Neuronal stem cell (in vitro differentiated cells): Measurements from ENCODE around the gene PTPN6.
A peak's percentile ranks its signal among the peaks of the same experiment; 100 is the strongest.

Source experiments
- DNase-seq: peaks from one replicate; pipeline ENCODE4 v3.0.0-alpha.2; 2013; ENCODE audit warnings: low spot score
- H2AFZ ChIP-seq: one replicate; pipeline ENCODE4 v1.6.1; 2013; ENCODE audit warnings: mild to moderate bottlenecking, low read length, inconsistent platforms
- H2AK5ac ChIP-seq: 2 replicates; pipeline ENCODE4 v1.6.1; 2013; ENCODE audit warnings: low read depth, mild to moderate bottlenecking, inconsistent platforms, low read length, moderate library complexity, mixed read lengths
- H2BK120ac ChIP-seq: 2 replicates; pipeline ENCODE4 v1.6.1; 2013; ENCODE audit warnings: low read depth, mild to moderate bottlenecking, inconsistent platforms, low read length, moderate library complexity, mixed read lengths
- H2BK12ac ChIP-seq: one replicate; pipeline ENCODE4 v1.6.1; 2013; ENCODE audit warnings: low read length, inconsistent platforms
- H2BK15ac ChIP-seq: 2 replicates; pipeline ENCODE4 v1.6.1; 2013; ENCODE audit warnings: mild to moderate bottlenecking, low read length, inconsistent platforms, mixed read lengths
- H2BK5ac ChIP-seq: one replicate; pipeline ENCODE4 v1.6.1; 2013; ENCODE audit warnings: inconsistent platforms, mild to moderate bottlenecking, low read length, moderate library complexity
- H3K14ac ChIP-seq: one replicate; pipeline ENCODE4 v1.6.1; 2013; ENCODE audit warnings: low read length, inconsistent platforms
- H3K18ac ChIP-seq: 2 replicates; pipeline ENCODE4 v1.6.1; 2013; ENCODE audit warnings: low read length, inconsistent platforms
- H3K23ac ChIP-seq: 2 replicates; pipeline ENCODE4 v1.6.1; 2013; ENCODE audit warnings: low read depth, mild to moderate bottlenecking, mixed read lengths, low read length, inconsistent platforms; ENCODE audit not compliant: poor library complexity
- H3K27ac ChIP-seq: replicated peaks from 3 replicates; pipeline ENCODE4 v1.5.1; 2013; ENCODE audit warnings: low read length, inconsistent platforms
- H3K27me3 ChIP-seq, 3 experiments: 2 replicates each; pipeline ENCODE4 v1.6.1; 2013; ENCODE audit warnings: low read length in 3 of 3, mild to moderate bottlenecking in 2 of 3, inconsistent platforms in 1 of 3, low read depth in 1 of 3, mixed read lengths in 1 of 3, moderate library complexity in 1 of 3; ENCODE audit not compliant: control insufficient read depth in 3 of 3, insufficient read depth in 3 of 3
- H3K36me3 ChIP-seq, 2 donors: replicated peaks in 1 of 2; 2 replicates each; pipeline ENCODE4 v1.6.1; 2013; ENCODE audit warnings: low read length in 2 of 2; ENCODE audit not compliant: control insufficient read depth in 2 of 2, insufficient read depth in 2 of 2
- H3K4ac ChIP-seq: 2 replicates; pipeline ENCODE4 v1.6.1; 2013; ENCODE audit warnings: inconsistent platforms, mild to moderate bottlenecking, low read length, moderate library complexity
- H3K4me1 ChIP-seq, 2 donors: 1 replicate in 1 of 2; 2 replicates in 1 of 2; pipeline ENCODE4 v1.6.1; 2013; ENCODE audit warnings: low read length in 2 of 2, low read depth in 1 of 2; ENCODE audit not compliant: control insufficient read depth in 2 of 2, insufficient read depth in 1 of 2
- H3K4me2 ChIP-seq: one replicate; pipeline ENCODE4 v1.6.1; 2013; ENCODE audit warnings: mild to moderate bottlenecking, low read length, inconsistent platforms; ENCODE audit not compliant: insufficient read depth, poor library complexity, severe bottlenecking
- H3K4me3 ChIP-seq, 2 donors: 2 replicates each; pipeline ENCODE4 v1.5.1; 2013; ENCODE audit warnings: low read length in 2 of 2, mild to moderate bottlenecking in 2 of 2, inconsistent platforms in 1 of 2, moderate library complexity in 1 of 2
- H3K79me1 ChIP-seq: one replicate; pipeline ENCODE4 v1.6.1; 2013; ENCODE audit warnings: low read depth, mild to moderate bottlenecking, inconsistent platforms, low read length, moderate library complexity
- H3K9ac ChIP-seq: one replicate; pipeline ENCODE4 v1.6.1; 2013; ENCODE audit warnings: mild to moderate bottlenecking, low read depth, low read length, inconsistent platforms; ENCODE audit not compliant: poor library complexity
- H3K9me3 ChIP-seq, 2 donors: replicated peaks in 1 of 2; 2 replicates each; pipeline versions ENCODE3 to v1.6.1; 2013; ENCODE audit warnings: low read length in 2 of 2, mild to moderate bottlenecking in 2 of 2, inconsistent platforms in 1 of 2, low read depth in 1 of 2, mixed read lengths in 1 of 2, moderate library complexity in 1 of 2; ENCODE audit not compliant: control insufficient read depth in 2 of 2, insufficient read depth in 1 of 2
- H4K8ac ChIP-seq: one replicate; pipeline ENCODE4 v1.6.1; 2013; ENCODE audit warnings: low read depth, mild to moderate bottlenecking, inconsistent platforms, low read length, moderate library complexity
- H4K91ac ChIP-seq: one replicate; pipeline ENCODE4 v1.6.1; 2013; ENCODE audit warnings: low read length, low read depth, mild to moderate bottlenecking, inconsistent platforms; ENCODE audit not compliant: poor library complexity
- WGBS, 2 donors: extraction: QIAGEN DNeasy Blood & Tissue Kit; methylation state at CpG; one replicate each; pipeline ENCODE4 v1.1.7; 2013; ENCODE audit warnings: missing lambda C conversion rate in 2 of 2, mixed read lengths in 1 of 2; ENCODE audit not compliant: insufficient read length in 2 of 2, insufficient replicate concordance in 1 of 2; ENCODE audit errors: extremely low coverage in 2 of 2; 5-methylcytosine and 5-hydroxymethylcytosine counted together

The PTPN6 gene

DNA sequence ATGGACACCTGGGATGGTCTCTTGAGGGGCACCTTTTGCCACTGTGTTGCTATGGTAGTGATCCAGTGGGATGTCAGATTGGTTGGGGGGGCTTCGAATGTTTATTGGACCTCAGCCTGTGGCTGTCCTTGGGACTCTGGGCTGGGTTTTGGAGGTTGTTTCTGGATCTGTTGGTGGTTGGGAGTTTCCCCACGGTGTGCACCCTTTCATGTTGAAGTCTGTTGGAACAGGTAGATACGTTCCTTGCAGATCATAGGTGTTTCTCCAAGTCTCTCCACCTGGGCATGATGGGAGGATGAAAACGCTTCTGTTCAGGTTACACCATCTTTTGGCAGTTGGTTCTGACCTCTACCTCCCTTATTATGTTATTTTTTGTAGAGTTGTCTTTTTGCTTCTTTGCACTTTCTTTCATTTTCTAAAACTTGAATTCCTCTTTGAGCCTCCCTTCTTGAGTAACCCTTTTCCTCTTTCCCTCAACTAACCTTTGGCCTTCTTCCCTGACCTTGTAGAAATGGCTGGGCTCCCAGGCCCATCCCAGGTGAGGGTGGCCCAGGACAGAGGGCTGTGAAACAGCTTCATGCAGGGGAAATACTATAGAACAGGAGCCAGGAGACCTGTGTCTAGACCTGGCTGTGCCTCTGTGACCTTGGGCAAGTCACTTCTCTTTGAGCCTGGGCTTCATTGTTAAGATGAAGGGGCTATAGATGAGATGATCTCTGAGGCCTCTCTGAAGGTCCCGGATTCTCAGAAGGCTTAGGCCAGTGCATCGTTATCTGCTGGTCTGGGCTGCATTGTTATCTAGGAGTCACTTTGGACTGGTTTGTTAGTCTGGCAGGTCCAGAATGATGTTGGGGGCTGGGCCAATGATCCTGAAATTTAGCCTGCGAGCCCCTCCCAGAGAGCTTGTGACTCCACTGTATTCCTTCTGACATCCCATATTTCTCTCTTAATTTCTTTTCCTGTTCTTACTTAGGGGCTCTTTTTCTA lies 21.4 kb upstream of the PTPN6 start:
- Histone ChIP-seq H3K9me3 (no peaks in the 10 kb centered on the region), H4K91ac (no peak overlapping the region), H3K79me1 (peaks cover 1% of the 10 kb centered on the region), H2AK5ac (no peak overlapping the region), H3K27ac (no peak overlapping the region), H3K36me3 (peaks cover 12 to 49% of the 10 kb centered on the region in 2 donors), H3K27me3 (no peaks in the 10 kb centered on the region), H3K4me1 (peaks cover 18 to 28% of the 10 kb centered on the region in 2 donors), H3K18ac (no peak overlapping the region), H3K14ac (no peak overlapping the region), H3K9ac (peak overlapping the region; percentile 87), H2BK120ac (no peak overlapping the region), H3K4me3 (peak overlapping the region; percentile 77 to 88), H2BK15ac (no peak overlapping the region), H2BK5ac (peak overlapping the region; percentile 55), H3K4me2 (peak overlapping the region; percentile 76), H3K4ac (no peak overlapping the region), H4K8ac (no peak overlapping the region), H3K23ac (no peak overlapping the region), H2BK12ac (no peak overlapping the region), H2AFZ (no peak overlapping the region)
- WGBS, 2 donors = no CpG with 5 or more reads among the region's 7 CpGs
- no peak for DNase-seq

DNA sequence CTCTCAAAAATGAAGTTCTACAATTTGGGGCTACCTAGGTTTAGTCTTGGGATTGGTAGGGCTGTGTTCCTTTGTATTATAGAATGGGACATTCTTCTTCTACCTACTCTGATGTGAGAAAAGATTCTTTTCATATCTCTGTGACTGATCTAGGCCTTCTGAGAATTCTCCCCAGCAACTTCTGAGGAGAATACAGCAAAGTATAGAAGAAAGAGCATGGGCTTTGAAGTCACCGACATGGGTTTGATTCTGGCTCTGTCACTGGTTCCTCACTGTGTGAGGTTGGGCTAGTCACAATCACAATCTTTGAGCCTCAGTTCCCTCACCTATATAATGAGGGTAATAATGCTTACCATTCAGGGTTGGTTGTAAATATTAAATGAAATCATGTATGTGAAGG lies 18.4 kb upstream of the PTPN6 start:
- no peak overlapping the region for H3K27ac ChIP-seq
- no peaks in the 10 kb centered on the region for H3K27me3 ChIP-seq
- no peak overlapping the region for H3K23ac ChIP-seq
- no peak overlapping the region for H3K9ac ChIP-seq
- H3K36me3 ChIP-seq = peaks cover 29 to 72% of the 10 kb centered on the region in 2 donors
- no peak for DNase-seq
- no peak overlapping the region for H3K4me2 ChIP-seq
- no peak overlapping the region for H2BK120ac ChIP-seq
- H2AFZ ChIP-seq = no peak overlapping the region
- H3K9me3 ChIP-seq = no peaks in the 10 kb centered on the region
- no peak overlapping the region for H3K18ac ChIP-seq
- no peak overlapping the region for H2AK5ac ChIP-seq
- no peak overlapping the region for H2BK5ac ChIP-seq
- H3K4ac ChIP-seq = no peak overlapping the region
- H3K4me3 ChIP-seq = no peak overlapping the region
- no peak overlapping the region for H4K8ac ChIP-seq
- H3K4me1 ChIP-seq = peaks cover 8 to 13% of the 10 kb centered on the region in 2 donors
- no peak overlapping the region for H2BK15ac ChIP-seq
- no CpG with 5 or more reads among the region's 1 CpG for WGBS, 2 donors
- no peak overlapping the region for H4K91ac ChIP-seq
- H3K14ac ChIP-seq = no peak overlapping the region
- H2BK12ac ChIP-seq = no peak overlapping the region
- peaks cover 5% of the 10 kb centered on the region for H3K79me1 ChIP-seq

DNA sequence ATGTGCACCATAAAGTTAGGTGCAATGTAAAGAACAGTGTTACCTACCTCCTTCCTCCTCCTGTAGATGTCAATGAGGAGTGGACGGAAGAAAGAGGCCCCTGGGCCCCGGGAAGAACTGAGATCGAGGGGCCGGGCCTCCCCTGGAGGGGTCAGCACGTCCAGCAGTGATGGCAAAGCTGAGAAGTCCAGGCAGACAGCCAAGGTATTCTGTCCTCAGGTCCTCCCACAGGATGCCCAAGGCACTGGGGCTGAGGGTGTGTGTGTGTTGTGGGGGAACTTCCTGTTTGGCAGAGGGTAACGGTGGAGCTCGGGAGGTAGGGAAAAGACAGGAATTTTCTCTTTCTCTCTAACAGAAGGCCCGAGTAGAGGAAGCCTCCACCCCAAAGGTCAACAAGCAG lies 17.0 kb upstream of the PTPN6 start:
- Histone ChIP-seq H3K36me3 (peaks cover 35 to 82% of the 10 kb centered on the region in 2 donors), H3K27me3 (no peaks in the 10 kb centered on the region), H3K23ac (no peak overlapping the region), H2BK15ac (no peak overlapping the region), H3K9ac (no peak overlapping the region), H3K4me1 (peaks cover 12 to 13% of the 10 kb centered on the region in 2 donors), H3K4me3 (no peak overlapping the region), H3K9me3 (no peaks in the 10 kb centered on the region), H3K14ac (no peak overlapping the region), H2BK5ac (no peak overlapping the region), H4K8ac (no peak overlapping the region), H2BK12ac (no peak overlapping the region), H3K79me1 (peaks cover 12% of the 10 kb centered on the region), H3K18ac (no peak overlapping the region), H3K4ac (no peak overlapping the region), H3K27ac (no peak overlapping the region), H2AFZ (no peak overlapping the region), H3K4me2 (no peak overlapping the region), H2BK120ac (no peak overlapping the region), H4K91ac (no peak overlapping the region), H2AK5ac (no peak overlapping the region)
- no CpG with 5 or more reads among the region's 8 CpGs for WGBS, 2 donors
- DNase-seq = no peak

DNA sequence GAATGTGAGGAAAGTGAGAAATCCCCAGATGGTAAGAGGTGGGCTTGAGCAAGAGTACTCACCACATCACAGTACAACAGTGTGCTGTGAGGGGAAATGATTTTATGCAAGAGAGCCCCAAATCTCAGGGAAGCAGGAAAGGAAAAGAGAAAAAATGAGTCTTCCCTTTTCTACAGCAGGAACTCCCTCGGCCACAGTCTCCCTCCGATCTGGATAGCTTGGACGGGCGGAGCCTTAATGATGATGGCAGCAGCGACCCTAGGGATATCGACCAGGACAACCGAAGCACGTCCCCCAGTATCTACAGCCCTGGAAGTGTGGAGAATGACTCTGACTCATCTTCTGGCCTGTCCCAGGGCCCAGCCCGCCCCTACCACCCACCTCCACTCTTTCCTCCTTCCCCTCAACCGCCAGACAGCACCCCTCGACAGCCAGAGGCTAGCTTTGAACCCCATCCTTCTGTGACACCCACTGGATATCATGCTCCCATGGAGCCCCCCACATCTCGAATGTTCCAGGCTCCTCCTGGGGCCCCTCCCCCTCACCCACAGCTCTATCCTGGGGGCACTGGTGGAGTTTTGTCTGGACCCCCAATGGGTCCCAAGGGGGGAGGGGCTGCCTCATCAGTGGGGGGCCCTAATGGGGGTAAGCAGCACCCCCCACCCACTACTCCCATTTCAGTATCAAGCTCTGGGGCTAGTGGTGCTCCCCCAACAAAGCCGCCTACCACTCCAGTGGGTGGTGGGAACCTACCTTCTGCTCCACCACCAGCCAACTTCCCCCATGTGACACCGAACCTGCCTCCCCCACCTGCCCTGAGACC lies 15.6 kb upstream of the PTPN6 start:
- Histone ChIP-seq H2BK120ac (no peak overlapping the region), H2AK5ac (no peak overlapping the region), H3K14ac (no peak overlapping the region), H3K23ac (peak overlapping the region; percentile 100), H3K79me1 (peaks cover 12% of the 10 kb centered on the region), H3K4ac (no peak overlapping the region), H3K18ac (no peak overlapping the region), H2BK5ac (no peak overlapping the region), H2BK12ac (no peak overlapping the region), H3K4me1 (peaks cover 3 to 6% of the 10 kb centered on the region in 2 donors), H2BK15ac (no peak overlapping the region), H2AFZ (no peak overlapping the region), H4K91ac (no peak overlapping the region), H4K8ac (no peak overlapping the region), H3K4me3 (no peak overlapping the region), H3K36me3 (peaks cover 40 to 84% of the 10 kb centered on the region in 2 donors), H3K9me3 (no peaks in the 10 kb centered on the region), H3K27ac (no peak overlapping the region), H3K9ac (no peak overlapping the region), H3K27me3 (no peaks in the 10 kb centered on the region), H3K4me2 (no peak overlapping the region)
- no peak for DNase-seq
- no CpG with 5 or more reads among the region's 14 CpGs for WGBS, 2 donors
